OCI-LY3 (cell line): ENCODE measurements around the gene WDSUB1.

Experiments
- EZH2phosphoT487 ChIP-seq: fragments of 200-600 bp; shearing (Covaris generic); IDR thresholded peaks from 2 replicates; pipeline ENCODE4 v1.6.1; 2018; ENCODE audit warnings: antibody characterized with exemption, mixed run types, low read depth
- TF ChIP-seq, protein P1 (sequence below): fragments of 200-600, 300-600 bp; sonication (generic); IDR thresholded peaks from 2 replicates; pipeline ENCODE4 v1.5.1; 2014; ENCODE audit warnings: antibody characterized with exemption, low read length, low read depth

- TF ChIP-seq, protein P1, sequence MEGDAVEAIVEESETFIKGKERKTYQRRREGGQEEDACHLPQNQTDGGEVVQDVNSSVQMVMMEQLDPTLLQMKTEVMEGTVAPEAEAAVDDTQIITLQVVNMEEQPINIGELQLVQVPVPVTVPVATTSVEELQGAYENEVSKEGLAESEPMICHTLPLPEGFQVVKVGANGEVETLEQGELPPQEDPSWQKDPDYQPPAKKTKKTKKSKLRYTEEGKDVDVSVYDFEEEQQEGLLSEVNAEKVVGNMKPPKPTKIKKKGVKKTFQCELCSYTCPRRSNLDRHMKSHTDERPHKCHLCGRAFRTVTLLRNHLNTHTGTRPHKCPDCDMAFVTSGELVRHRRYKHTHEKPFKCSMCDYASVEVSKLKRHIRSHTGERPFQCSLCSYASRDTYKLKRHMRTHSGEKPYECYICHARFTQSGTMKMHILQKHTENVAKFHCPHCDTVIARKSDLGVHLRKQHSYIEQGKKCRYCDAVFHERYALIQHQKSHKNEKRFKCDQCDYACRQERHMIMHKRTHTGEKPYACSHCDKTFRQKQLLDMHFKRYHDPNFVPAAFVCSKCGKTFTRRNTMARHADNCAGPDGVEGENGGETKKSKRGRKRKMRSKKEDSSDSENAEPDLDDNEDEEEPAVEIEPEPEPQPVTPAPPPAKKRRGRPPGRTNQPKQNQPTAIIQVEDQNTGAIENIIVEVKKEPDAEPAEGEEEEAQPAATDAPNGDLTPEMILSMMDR: no peak
- no peak for TF ChIP-seq EZH2phosphoT487
These were observed 11.4 kb downstream of the WDSUB1 start for GRCh38 chr2:159275111-159275510.
